Neural crest cell (in vitro differentiated cells): ENCODE data around the gene TCERG1L. TPM values are rescaled to one million over a fixed set of nuclear protein-coding genes. Genes with fewer than 3 reads are reported as not detected.

Experiments used
- DNase-seq: peaks from one replicate; pipeline ENCODE4 v3.0.0; 2021; ENCODE audit warnings: low read depth, mixed read lengths, low spot score
- H3K27ac Mint-ChIP-seq: one replicate; pipeline ENCODE4 v1.8.0; 2021; ENCODE audit warnings: mild to moderate bottlenecking, mixed read lengths; ENCODE audit not compliant: unreplicated experiment
- H3K27me3 Mint-ChIP-seq: 2 replicates; pipeline ENCODE4 v1.8.0; 2021; ENCODE audit warnings: low read depth, mild to moderate bottlenecking, mixed read lengths
- H3K36me3 Mint-ChIP-seq: 2 replicates; pipeline ENCODE4 v1.8.0; 2021; ENCODE audit warnings: low read depth, mild to moderate bottlenecking, mixed read lengths
- H3K4me1 Mint-ChIP-seq: 2 replicates; pipeline ENCODE4 v1.8.0; 2021; ENCODE audit warnings: mixed read lengths
- H3K4me3 Mint-ChIP-seq: one replicate; pipeline ENCODE4 v1.8.0; 2021; ENCODE audit warnings: mild to moderate bottlenecking, mixed read lengths
- H3K9me3 Mint-ChIP-seq: 2 replicates; pipeline ENCODE4 v1.8.0; 2021; ENCODE audit warnings: mixed read lengths
- total RNA-seq: library from RNA; stranded (reverse); gene quantifications from 2 replicates; pipeline ENCODE4 v1.2.1, GENCODE V29; 2021
- TF ChIP-seq, protein P1 (sequence below): fragments of 200-600 bp; sonication (generic); conservative IDR thresholded peaks from 2 replicates; pipeline ENCODE4 v1.5.0; 2021; ENCODE audit warnings: antibody characterized with exemption, mild to moderate bottlenecking

TCERG1L gene
- total RNA-seq, 1 donor from 2014 or later, result 0.96 TPM

DNA sequence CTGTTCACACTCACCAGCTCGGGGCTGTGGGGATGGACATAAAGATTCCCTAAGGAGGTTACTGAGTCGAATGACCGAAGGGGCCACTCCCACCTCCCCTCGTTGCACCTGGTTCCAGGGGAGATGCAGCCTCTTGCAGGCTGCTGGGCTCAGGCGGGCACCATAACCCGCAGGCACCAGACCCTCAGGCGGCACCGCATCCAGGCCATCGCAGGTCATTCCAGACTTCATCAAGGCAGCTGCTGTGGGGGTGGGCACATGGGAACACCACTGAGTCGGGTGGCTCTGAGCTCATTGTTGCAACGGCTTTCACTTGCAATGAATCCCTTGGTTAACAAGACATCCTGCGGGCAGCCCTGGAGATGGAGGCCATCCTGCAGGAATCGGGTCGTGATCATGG is 221.7 kb downstream of the TCERG1L start:
- Mint-ChIP-seq H3K4me1 (peaks cover 23% of the 10 kb centered on the region), H3K4me3 (no peak overlapping the region), H3K27me3 (no peaks in the 10 kb centered on the region), H3K27ac (no peak overlapping the region), H3K9me3 (no peaks in the 10 kb centered on the region), H3K36me3 (no peaks in the 10 kb centered on the region)
- TF ChIP-seq, protein P1, sequence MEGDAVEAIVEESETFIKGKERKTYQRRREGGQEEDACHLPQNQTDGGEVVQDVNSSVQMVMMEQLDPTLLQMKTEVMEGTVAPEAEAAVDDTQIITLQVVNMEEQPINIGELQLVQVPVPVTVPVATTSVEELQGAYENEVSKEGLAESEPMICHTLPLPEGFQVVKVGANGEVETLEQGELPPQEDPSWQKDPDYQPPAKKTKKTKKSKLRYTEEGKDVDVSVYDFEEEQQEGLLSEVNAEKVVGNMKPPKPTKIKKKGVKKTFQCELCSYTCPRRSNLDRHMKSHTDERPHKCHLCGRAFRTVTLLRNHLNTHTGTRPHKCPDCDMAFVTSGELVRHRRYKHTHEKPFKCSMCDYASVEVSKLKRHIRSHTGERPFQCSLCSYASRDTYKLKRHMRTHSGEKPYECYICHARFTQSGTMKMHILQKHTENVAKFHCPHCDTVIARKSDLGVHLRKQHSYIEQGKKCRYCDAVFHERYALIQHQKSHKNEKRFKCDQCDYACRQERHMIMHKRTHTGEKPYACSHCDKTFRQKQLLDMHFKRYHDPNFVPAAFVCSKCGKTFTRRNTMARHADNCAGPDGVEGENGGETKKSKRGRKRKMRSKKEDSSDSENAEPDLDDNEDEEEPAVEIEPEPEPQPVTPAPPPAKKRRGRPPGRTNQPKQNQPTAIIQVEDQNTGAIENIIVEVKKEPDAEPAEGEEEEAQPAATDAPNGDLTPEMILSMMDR, result no peak
- DNase-seq, result no peak

DNA sequence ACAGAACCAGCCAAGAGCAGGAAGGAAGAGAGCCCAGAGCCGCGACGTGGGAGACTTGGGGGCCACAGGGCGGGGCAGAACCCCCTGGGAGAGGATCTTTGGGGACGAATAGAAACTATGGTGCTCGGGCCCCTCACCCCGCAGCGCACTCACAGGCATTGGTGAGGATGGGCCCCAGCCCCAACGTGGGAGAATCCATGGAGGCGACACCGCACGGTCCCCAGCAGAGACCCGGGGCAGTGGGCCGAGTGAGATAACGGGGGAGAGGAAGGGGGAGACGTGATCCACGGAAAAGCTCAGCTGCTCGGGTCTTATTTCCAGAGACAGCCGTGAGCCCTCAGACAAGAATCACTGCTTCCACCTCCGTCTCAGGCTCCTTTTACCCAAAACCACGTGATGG is 222.4 kb downstream of the TCERG1L start:
- no peak overlapping the region for H3K4me3 Mint-ChIP-seq
- H3K27me3 Mint-ChIP-seq, result no peaks in the 10 kb centered on the region
- TF ChIP-seq, protein P1, result no peak
- no peak overlapping the region for H3K27ac Mint-ChIP-seq
- peaks cover 16% of the 10 kb centered on the region for H3K4me1 Mint-ChIP-seq
- no peak for DNase-seq
- H3K9me3 Mint-ChIP-seq, result no peaks in the 10 kb centered on the region
- H3K36me3 Mint-ChIP-seq, result no peaks in the 10 kb centered on the region

GRCh38 chr10:131088619-131089018 is 222.9 kb downstream of the TCERG1L start:
- TF ChIP-seq, protein P1, result no peak
- no peaks in the 10 kb centered on the region for H3K9me3 Mint-ChIP-seq
- no peak overlapping the region for H3K4me3 Mint-ChIP-seq
- H3K27me3 Mint-ChIP-seq, result no peaks in the 10 kb centered on the region
- H3K4me1 Mint-ChIP-seq, result peaks cover 15% of the 10 kb centered on the region
- no peak overlapping the region for H3K27ac Mint-ChIP-seq
- no peaks in the 10 kb centered on the region for H3K36me3 Mint-ChIP-seq
- no peak for DNase-seq

DNA sequence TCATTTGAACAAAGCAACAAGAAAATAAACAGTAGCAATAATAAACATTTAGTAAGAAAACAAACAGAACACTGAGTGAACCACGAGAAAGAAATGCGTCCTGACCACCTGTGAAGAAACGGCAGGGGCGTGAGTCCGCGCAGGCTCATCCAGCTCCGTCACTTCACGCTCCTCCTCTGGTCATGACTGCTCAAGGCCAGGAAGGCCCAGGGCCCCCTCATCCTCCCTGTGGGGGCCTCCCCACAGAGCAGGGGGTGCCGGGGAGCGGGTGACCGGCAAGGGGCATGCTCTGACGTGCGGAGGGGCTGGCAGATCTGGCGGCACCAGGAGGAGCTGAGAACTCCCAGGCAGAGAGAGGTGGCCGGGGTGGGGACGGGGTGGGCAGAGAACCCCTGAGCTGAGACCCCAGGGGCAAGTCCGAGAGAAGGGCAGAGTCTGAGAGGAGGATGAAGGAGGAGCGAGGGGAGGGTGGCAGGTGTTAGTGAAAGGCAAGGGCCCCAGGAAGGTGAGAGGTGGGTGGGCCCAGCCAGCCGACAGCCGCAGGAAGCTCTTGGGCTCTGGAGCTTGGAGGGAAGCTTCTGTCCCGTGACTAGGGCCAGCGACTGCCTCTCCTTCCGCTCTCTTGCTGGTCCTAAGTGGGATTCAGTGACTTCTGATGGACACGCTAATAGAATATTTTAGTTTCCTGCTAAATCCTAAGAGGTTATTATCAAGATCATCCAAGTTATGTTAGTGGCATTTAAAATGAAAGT is 223.9 kb downstream of the TCERG1L start:
- TF ChIP-seq, protein P1, result no peak
- H3K36me3 Mint-ChIP-seq, result no peaks in the 10 kb centered on the region

DNA sequence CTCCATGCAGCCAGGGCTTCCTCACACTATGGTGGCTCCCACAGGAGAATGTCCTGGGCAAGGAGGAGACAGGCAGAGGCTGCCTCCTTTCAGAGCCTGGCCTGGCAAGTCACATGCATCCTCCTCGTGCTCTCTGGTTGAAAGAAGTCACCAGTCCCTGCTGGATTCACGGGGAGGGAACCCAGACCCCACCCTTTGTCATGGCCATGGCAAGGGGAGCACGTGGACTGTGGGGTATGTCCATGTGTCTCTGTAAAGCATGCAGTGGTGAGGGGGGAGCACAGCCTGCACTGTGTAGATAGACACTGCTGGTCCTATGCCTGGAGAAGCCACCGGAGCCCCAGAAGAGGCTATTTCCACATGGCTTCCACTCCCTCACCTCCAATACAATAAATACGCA is 225.0 kb downstream of the TCERG1L start:
- Mint-ChIP-seq H3K27ac (no peak overlapping the region), H3K4me3 (no peak overlapping the region), H3K36me3 (no peaks in the 10 kb centered on the region), H3K9me3 (no peaks in the 10 kb centered on the region), H3K27me3 (no peaks in the 10 kb centered on the region), H3K4me1 (peaks cover 15% of the 10 kb centered on the region)
- no peak for DNase-seq
- TF ChIP-seq, protein P1, result no peak

More for the DNA sequence above, 223.9 kb downstream of the TCERG1L start:
- no peak for DNase-seq
- H3K27me3 Mint-ChIP-seq, result no peaks in the 10 kb centered on the region
- no peak overlapping the region for H3K27ac Mint-ChIP-seq
- no peaks in the 10 kb centered on the region for H3K9me3 Mint-ChIP-seq
- H3K4me3 Mint-ChIP-seq, result no peak overlapping the region
- peaks cover 15% of the 10 kb centered on the region for H3K4me1 Mint-ChIP-seq
